ENCODE data around the gene HDAC4.

The HDAC4 gene

DNA sequence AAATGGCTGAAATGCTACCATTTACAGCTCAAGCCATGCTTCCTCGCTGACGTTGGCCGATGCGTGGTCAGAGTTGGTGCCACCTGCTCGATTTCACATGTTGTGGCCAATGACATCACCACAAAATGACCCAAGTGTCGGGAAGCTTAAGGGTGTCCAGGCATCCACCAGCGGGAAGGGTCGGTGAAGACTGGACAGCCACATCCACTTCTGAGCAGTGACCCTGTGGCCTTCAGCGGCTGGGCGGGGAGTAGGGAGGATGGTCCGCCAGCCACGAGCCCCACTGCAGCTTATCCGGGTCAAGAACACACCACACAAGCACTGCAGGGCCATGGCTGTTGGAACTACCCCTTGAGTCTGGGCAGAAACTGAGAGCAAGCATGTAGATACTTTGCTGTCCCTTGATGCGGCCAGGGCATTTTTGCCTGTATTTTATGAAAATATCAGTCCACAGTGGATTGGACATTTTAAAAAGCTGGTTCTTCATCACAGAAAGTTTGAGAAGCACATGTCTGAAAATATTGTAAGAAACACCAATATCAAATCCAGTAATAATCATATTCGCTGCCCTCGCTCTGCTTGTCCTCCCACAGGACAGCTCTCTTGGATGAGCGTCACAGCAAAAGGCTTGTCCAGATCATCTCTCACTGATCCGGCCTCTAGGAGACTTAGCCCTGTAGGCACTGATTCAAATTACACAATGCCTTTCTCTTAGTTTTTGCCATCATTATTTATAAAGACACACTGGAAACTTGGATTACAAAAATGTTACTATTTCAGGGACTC is 379.0 kb downstream of the HDAC4 start:
- in situ Hi-C loops (cut with HindIII; ENCODE audit: low pct_unique_long_range_greater_than_20kb, low sequenced_read_pairs) = no loop called here
- no peak for TF ChIP-seq JUND (IDR thresholded peaks at IDR 0.05; ENCODE audit: low read depth)
- no peak for DNase-seq (ENCODE audit: low read depth in 1 of 2, low spot score in 1 of 2)

GRCh38 chr2:239021224-239021623 is 379.6 kb downstream of the HDAC4 start:
- no peak for TF ChIP-seq JUND (IDR thresholded peaks at IDR 0.05; ENCODE audit: low read depth)
- in situ Hi-C loops (cut with HindIII; ENCODE audit: low pct_unique_long_range_greater_than_20kb, low sequenced_read_pairs) = no loop called here
- no peak for DNase-seq (ENCODE audit: low read depth in 1 of 2, low spot score in 1 of 2)

- in situ Hi-C loops (cut with HindIII; ENCODE audit: low pct_unique_long_range_greater_than_20kb, low sequenced_read_pairs) = no loop called here
- TF ChIP-seq JUND (IDR thresholded peaks at IDR 0.05; ENCODE audit: low read depth) = no peak
- DNase-seq (ENCODE audit: low read depth in 1 of 2, low spot score in 1 of 2) = no peak
These were observed 380.2 kb downstream of the HDAC4 start for GRCh38 chr2:239020541-239021041.

DNA sequence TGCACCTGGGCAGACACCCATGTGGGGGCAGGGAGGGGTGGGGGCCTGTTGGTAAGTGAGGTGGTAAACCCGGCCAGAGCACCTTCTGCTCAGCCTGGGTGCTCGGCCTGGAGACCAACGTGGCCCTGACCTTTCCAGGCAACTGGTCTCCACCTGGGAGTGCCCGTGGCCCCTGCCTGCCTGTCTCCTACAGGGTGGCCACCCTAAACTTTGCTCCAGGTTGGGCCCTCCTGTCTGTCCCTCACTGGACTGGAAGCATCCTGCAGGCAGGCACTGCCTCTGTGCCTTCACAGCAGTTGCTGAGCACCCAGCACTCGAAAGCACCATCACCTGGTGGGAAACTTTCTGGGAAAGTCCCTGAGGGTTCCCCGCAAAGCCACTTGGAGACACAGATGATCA is 381.6 kb downstream of the HDAC4 start:
- in situ Hi-C loops (cut with HindIII; ENCODE audit: low pct_unique_long_range_greater_than_20kb, low sequenced_read_pairs) = no loop called here
- no peak for TF ChIP-seq JUND (IDR thresholded peaks at IDR 0.05; ENCODE audit: low read depth)

GRCh38 chr2:239018271-239019182 is 382.3 kb downstream of the HDAC4 start:
- no peak for DNase-seq (ENCODE audit: low read depth in 1 of 2, low spot score in 1 of 2)
- in situ Hi-C loops (cut with HindIII; ENCODE audit: low pct_unique_long_range_greater_than_20kb, low sequenced_read_pairs) = no loop called here
- no peak for TF ChIP-seq JUND (IDR thresholded peaks at IDR 0.05; ENCODE audit: low read depth)

More for the DNA sequence above, 381.6 kb downstream of the HDAC4 start:
- DNase-seq (ENCODE audit: low read depth in 1 of 2, low spot score in 1 of 2) = no peak

DNA sequence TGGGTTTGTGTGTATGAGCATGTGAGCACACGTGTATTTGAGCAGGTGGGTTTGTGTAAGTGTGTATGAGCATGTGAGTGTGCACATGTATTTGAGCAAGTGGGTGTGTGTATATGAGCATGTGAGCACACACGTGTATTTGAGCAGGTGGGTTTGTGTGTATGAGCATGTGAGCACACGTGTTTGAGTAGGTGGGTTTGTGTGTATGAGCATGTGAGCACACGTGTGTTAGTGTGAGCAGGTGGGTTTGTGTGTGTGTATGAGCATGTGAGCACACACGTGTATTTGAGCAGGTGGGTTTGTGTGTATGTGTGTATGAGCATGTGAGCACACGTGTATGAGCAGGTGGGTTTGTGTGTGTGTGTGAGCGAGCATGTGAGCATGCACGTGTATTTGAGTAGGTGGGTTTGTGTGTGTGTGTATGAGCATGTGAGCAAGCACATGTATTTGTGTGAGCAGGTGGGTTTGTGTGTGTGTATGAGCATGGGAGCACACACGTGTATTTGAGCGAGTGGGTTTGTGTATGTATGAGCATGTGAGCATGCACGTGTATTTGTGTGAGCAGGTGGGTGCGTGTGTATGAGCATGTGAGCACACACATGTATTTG is 383.2 kb downstream of the HDAC4 start:
- TF ChIP-seq JUND (IDR thresholded peaks at IDR 0.05; ENCODE audit: low read depth) = no peak
- in situ Hi-C loops (cut with HindIII; ENCODE audit: low pct_unique_long_range_greater_than_20kb, low sequenced_read_pairs) = no loop called here
- DNase-seq (ENCODE audit: low read depth in 1 of 2, low spot score in 1 of 2) = no peak

GRCh38 chr2:239015901-239016675 is 384.7 kb downstream of the HDAC4 start:
- in situ Hi-C loops (cut with HindIII; ENCODE audit: low pct_unique_long_range_greater_than_20kb, low sequenced_read_pairs) = no loop called here
- no peak for DNase-seq (ENCODE audit: low read depth in 1 of 2, low spot score in 1 of 2)
- no peak for TF ChIP-seq JUND (IDR thresholded peaks at IDR 0.05; ENCODE audit: low read depth)

- no peak for TF ChIP-seq JUND (IDR thresholded peaks at IDR 0.05; ENCODE audit: low read depth)
- DNase-seq (ENCODE audit: low read depth in 1 of 2, low spot score in 1 of 2) = no peak
- in situ Hi-C loops (cut with HindIII; ENCODE audit: low pct_unique_long_range_greater_than_20kb, low sequenced_read_pairs) = no loop called here
These were observed 385.5 kb downstream of the HDAC4 start for GRCh38 chr2:239015218-239015900.

- TF ChIP-seq JUND (IDR thresholded peaks at IDR 0.05; ENCODE audit: low read depth) = no peak
- no peak for DNase-seq (ENCODE audit: low read depth in 1 of 2, low spot score in 1 of 2)
- in situ Hi-C loops (cut with HindIII; ENCODE audit: low pct_unique_long_range_greater_than_20kb, low sequenced_read_pairs) = no loop called here
These were observed 386.2 kb downstream of the HDAC4 start for GRCh38 chr2:239014458-239015217.

DNA sequence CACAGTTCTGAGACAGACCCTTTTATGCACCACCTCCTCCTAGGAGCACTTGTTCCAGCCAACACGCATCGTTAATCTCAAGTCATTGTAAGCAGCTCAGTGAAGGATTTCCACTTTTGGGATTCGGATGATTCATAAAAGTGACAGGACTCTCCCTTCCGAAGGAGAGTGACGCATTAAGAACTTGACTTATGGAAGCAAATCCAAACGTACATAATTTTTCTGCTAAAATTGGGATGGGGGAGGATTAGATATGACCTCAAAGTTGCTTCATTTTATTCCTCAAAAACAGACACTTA is 387.2 kb downstream of the HDAC4 start:
- no peak for TF ChIP-seq JUND (IDR thresholded peaks at IDR 0.05; ENCODE audit: low read depth)
- in situ Hi-C loops (cut with HindIII; ENCODE audit: low pct_unique_long_range_greater_than_20kb, low sequenced_read_pairs) = no loop called here
- no peak for DNase-seq (ENCODE audit: low read depth in 1 of 2, low spot score in 1 of 2)
